NCI-H345 treated with DMSO at 0.1 percent for 48 hours (cell line): ENCODE measurements around the gene PCSK7.
"Not testable (repeated sequence)": the region's sequence is repeated elsewhere in the genome, so short reads cannot be mapped to it uniquely, and the experiment has no call there.

Source experiments
- DNase-seq: peaks from one replicate; lab custom pipeline; 2025; ENCODE audit not compliant: unreplicated experiment; lab: John Stamatoyannopoulos, UW

The PCSK7 gene

DNA sequence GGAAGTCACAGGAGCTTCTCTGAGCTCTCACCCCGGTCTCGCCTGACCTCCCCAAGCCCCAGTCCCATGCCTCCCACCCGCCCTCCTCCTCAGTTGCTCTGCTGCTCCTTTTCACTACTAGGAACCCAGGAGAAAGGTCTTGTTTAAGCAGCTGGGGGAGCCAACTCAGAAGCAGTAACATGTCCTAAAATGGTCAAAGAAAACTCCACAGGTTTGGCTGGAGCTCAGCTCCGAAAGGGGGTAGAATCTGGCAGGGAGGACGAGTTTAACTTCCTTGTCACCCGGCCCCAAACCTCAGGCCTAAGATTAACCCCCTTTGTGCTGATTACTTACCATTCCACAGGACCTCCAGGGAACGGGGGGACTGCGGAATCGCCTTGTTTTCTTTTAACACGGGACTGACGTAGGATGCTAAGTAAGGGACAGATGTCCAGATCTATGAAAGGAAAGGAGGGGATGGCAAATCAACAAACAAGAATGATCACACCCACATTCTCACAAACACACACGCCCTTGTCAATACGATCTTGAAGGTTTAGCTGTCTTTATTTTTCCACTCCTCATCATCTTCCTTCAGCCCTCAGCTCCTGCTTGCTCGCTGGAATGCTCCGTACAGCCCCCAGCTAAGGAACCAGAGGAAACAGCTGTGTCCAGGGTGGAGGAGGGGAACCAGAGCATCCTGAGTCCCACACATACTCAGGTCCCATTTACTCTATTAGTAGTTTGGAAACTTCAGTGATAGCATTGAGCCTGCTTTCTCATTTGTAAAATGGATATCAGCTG, 13.5 kb downstream of the PCSK7 start:
- DNase-seq = no peak

DNA sequence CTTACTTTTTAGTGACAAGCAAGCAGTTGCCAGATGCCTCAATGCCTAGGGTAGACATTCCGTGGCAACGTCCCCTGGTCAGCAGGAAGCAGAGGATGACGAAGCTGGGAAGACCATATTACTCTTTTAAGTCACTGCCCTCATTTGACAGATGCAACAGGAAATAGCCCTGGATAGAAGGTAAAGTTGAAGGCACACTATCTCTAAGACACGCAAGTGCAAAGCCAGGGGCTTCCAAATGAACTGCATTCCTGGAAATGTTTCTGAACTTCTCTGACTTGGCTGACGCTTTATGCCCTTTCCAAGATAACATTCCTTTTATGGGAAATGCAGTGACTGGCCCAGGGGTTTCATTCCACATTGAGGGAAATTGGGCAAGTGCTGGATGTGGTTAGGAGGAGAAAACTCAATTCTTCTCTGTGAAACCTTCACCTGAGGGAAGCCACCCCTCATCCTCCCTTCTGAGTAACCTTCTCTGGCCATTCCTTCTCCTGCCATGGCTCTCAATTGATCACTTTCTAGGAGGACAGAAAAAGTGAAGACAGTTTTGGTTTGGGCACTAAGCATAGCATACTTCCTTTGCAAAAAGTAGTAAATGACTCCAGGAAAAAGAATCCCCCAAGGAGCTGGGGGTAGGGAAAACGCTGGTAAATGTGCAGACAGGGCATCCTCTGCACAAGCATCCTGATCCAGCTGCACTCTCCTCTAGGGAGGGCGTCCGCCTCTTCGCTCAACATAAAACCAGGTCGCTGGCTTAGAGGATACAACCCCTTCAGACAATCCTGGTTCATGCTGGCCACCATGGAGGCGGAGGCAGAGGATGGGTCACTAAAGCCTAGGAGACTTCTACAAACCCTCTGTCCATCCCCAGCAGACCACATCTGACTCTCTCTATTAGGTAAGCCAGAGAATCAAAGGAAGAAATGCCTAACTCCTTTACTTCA, 14.5 kb downstream of the PCSK7 start:
- DNase-seq = no peak

DNA sequence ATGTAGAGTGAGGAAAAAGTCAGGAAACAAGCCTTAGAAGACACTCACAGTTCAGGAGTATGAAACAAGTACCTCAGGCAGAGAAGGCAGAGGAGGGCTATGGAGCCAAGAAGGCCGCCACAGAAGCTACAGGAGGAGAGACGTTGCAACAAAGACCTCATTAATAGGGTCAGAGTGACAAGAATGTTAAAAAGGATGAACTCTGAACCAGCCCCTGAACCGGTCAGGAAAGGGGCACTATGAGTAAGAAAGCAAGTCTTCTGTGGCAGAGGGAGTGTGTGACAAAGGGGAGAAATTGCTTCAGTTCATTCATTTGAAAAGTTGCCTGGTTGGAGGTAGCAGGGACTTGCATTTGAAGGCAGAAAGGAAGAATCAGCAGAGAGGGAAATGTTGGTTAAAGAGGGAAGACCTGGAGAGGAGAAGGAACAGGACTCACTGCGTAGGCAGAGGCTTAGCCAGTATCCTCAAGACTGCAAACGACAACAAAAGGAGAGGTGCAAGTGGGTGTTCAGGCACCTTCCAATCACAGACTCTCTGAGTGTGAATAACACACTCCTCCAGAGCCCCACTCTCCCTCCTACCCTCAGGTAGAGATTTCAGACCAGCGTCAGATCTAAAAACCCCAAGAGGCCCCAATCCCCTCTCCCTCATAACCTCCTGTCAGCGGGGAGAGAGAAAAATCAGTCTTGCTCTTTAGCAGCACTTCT, 17.3 kb downstream of the PCSK7 start:
- no peak for DNase-seq

DNA sequence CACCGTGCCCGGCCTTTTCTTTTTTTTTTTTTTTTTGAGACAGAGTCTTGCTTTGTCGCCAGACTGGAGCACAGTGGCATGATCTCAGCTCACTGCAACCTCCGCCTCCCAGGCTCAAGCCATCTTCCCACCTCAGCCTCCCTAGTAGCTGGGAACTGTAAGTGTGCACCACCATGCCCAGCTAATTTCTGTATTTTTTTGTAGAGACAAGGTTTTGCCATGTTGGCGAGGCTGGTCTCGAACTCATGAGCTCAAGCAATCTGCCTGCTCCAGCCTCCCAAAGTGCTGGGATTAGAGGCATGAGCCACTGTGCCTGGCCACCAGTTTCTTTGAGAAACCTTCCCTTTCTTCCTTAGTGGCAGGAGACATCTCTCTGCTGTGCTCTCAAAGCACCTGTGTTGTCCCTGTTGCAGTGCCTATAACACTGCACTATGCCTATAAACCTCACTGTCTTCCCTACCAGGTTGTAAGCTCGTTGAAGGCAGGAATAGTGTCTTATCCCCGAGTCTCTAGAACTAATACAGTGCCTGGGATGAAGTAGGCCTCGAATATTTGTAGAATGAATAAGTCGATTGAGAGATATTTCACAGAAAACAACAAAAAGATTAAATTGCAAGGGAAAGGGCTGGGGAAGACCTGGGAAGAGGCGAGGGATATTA, 19.0 kb downstream of the PCSK7 start:
- no peak for DNase-seq

DNA sequence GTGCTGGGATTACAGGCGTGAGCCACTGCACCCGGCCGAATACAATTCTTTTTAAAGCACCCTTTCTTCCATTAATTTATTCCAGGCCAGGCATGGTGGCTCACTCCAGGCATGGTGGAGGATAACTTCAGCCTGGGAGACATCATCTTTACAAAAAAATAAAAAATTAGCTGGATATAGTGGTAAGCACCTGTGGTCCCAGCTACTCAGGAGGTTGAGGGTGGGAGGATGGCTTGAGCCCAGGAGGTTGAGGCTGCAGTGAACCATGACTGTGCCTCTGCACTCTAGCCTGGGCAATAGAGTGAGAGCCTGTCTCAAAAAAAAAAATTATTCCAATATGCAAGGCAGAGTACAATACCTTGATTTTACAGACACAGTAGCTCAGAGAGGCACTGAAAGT, 21.3 kb downstream of the PCSK7 start:
- no peak for DNase-seq

DNA sequence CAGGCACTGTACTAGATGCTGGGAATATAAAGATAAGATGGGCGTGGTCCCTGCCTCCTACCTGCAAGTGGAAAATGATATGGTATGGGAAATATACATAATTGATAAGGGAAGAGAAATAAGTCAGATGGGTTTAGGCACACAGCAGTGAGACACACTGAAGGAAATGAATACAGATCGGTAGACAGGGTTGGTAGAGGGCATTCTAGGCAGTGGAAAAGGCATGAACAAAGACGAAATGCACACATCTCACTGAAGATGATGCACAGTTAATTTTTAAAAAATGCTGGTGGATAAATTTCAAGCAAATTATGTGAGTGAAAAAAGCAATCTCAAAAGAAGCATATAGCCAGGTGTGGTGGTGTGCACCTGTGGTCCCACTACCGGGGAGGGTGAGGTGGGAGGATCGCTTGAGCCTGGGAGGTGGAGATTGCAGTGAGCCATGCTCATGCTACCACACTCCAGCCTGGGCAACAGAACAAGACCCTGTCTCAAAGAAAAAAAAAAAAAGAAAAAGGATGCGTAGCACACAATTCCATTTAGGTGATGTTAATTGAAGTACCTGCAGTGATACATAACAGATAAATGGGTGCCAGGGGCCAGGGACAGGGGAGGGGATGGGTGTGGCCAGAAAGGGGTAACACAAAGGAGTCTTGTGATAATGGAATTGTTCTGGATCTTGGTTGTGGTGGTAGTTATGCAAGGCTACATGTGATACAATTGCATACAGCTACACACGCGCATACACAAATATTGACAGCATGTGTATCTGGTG, 22.3 kb downstream of the PCSK7 start:
- DNase-seq = not testable (repeated sequence)

DNA sequence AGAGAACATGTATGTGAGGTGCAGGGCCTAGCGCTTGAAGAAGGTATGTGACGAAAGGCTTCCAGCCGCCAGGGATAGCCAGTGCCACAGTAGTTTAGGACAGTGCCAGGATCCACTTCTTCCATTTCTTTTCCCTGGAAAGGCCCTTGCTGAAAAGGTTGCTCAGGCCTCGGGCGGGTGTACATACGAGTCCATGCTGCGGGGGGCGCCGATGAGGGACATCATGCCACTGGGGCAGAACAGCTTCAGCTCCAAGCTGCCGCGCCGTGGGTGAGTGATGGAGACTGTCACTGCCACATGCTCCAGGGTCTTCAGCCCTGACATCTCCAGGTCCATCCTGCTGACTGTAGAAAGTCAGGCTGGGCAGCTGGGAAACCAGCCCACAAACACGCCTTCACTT, 23.2 kb downstream of the PCSK7 start:
- not testable (repeated sequence) for DNase-seq

DNA sequence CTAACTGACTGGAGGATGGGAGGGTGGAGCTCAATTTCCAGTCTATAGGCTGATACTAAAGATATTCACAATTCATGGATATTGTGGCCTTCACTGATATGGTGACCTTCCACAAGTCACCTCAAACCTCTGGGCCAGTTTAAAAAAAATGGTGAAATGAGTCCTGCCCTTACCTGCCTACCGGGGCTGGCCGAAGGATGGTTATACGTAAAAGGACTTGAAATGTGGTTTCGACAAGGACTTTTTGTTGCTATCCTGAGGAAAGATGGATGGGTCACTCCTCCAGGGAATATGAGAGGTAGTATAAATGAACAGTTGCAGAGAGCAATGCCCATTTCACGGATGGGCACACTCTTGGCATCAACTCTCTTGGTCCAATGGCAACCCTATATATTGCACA, 24.4 kb downstream of the PCSK7 start:
- not testable (repeated sequence) for DNase-seq

DNA sequence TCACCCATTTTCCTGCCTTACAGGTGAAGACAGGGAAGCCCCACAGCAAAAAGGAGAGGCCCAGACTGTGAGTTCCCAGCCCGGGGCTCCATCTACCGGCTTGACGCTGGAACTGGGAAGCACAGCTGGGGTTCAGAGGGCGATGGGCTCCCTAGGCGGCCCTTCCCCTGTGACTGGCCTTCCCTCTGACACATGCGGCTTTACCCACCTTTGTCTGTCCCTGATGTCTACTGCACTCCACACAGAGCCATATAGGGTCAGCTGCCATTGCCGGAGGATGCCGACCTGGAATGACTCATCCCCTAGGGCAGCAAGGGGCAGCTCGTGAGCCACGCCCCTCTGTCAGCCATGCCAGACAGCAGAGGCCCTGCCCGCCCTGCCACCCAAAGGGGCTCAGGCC, 25.0 kb downstream of the PCSK7 start:
- not testable (repeated sequence) for DNase-seq

DNA sequence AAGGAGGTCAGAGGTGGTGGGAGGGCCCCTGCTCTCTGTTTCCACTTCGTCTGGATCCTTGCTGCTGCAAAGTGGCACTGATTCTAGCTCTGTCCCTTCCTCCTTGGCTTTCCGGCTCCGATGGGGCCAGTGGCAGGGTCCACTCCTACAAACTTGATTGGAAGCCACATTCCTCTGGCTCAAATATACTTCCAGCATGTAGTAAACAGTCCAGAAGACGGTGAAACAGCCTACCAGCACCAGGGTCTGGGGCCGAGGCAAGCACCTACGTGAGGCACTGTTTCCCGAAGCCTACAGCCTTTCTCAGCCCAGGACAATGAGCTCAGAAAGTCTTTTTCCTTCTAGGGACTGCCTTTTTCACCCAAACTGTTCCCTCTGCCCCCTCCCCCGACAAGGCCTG, 25.8 kb downstream of the PCSK7 start:
- not testable (repeated sequence) for DNase-seq

DNA sequence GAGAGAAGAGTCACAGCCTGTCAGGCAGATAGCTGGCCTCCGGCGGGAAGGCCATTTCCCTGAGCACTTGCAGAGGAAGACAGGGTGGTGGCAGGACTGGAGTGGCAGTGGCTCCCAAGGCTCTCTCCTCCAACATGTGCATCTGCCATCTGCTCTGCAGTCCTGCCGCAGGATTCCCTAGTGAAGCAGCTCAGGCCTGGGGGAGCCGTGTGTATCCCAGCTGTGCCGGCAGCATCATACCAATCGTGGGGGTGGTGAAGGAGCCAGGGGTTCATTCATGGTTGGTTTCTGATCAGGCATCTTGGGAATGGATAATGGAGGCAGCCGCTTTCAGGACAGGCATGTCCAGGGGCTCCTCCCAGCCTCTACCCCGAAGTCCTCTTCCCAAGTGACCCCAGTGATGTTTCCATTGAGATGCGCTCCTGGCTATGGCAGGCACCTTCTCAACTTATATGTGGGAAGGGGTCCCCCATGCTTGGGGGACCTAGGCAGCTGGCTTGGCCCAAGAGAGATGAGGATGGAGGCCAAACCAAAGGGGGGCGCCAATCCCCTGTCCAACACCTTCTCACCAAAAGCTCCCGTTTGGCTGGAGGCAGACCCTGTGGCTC, 26.6 kb downstream of the PCSK7 start:
- no peak for DNase-seq

DNA sequence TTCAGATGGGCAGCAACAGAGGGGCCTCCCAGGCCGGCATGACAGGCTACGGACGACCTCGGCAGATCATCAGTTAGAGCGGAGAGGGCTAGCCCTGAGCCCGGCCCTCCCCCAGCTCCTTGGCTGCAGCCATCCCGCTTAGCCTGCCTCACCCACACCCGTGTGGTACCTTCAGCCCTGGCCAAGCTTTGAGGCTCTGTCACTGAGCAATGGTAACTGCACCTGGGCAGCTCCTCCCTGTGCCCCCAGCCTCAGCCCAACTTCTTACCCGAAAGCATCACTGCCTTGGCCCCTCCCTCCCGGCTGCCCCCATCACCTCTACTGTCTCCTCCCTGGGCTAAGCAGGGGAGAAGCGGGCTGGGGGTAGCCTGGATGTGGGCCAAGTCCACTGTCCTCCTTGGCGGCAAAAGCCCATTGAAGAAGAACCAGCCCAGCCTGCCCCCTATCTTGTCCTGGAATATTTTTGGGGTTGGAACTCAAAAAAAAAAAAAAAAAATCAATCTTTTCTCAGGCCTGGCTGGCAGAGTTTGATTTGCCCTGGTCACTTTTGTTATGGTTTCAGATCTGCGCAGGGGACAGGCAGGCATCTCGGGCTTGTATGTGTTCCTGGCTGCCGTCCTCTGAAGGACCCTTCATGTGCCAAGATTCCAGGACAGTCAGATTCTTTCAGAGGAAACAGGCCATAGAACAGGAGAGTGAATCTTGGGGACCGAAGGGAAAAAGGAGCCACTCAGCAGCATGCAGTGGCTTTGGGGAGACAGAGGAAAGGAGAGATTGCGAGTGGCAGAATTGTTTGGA, 27.4 kb downstream of the PCSK7 start:
- no peak for DNase-seq

DNA sequence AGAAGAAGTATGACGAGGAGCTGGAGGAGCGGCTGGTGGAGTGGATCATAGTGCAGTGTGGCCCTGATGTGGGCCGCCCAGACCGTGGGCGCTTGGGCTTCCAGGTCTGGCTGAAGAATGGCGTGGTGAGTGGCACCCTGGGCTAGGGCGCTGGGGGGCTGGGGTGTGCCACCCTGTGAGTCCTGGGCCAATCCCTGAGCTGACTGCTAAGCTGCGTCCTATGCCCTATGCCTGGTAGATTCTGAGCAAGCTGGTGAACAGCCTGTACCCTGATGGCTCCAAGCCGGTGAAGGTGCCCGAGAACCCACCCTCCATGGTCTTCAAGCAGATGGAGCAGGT, 28.8 kb downstream of the PCSK7 start:
- DNase-seq = no peak

DNA sequence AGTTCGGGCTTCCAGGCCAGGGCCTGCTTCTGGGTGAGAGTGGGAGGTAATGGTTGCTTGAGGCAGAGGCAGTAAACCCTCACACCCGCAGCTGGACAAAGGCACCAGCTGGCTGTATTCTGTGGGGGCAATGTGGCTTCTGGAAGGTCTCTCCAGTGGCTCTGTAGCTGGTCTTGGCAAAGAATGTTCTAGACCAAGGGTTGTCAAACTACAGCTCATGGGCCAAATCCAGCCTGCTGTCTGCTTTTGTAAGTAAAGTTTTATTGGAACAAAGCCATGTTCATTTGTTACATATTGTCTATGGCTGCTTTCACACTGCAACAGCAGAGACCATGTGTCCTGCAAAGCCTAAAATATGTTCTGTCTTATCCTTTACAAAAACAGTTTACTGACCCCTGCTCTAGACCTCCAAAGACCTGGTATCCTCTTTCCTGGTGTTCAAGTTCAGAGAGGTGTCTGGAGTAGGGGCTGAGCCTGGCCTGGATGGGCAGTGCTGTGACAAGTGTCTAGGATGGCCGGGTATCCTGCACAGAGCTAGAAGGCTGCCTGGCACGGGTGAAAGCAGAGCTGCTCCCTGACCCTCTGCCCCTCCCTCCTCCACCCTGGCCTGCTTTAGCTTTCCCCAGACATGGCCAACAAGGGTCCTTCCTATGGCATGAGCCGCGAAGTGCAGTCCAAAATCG, 29.3 kb downstream of the PCSK7 start:
- no peak for DNase-seq

DNA sequence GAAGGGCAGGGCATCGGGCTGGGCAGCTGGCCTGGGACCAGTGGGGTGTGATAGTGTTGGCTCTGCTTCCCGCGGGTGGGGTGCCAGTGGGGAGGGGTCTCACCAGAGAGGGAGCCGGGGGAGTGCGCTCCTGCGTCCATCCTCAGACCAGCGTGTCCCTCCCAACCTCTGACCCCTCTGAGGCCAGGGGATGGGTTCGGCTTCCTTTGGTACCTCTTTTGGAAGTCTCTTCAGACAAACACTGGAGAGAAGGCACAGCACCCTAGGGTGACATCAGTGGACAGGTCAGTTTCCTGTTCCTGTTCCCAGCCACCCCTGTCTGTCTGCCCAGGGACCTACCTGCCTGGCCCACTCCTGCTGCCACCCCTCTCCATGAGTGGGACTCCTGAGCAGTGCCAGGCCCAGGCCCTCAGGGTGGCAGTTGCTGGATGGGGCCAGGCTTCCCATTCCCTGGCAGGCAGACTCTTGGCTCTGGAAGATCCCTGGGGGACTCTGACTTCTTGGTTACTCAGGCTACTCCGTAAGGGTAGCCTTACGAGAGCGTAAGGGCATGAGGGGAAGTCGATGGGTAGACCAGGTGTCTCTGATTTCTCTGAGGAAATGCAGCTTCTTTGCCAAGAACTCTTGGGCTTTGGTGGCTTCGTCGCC, 30.1 kb downstream of the PCSK7 start:
- DNase-seq = no peak

DNA sequence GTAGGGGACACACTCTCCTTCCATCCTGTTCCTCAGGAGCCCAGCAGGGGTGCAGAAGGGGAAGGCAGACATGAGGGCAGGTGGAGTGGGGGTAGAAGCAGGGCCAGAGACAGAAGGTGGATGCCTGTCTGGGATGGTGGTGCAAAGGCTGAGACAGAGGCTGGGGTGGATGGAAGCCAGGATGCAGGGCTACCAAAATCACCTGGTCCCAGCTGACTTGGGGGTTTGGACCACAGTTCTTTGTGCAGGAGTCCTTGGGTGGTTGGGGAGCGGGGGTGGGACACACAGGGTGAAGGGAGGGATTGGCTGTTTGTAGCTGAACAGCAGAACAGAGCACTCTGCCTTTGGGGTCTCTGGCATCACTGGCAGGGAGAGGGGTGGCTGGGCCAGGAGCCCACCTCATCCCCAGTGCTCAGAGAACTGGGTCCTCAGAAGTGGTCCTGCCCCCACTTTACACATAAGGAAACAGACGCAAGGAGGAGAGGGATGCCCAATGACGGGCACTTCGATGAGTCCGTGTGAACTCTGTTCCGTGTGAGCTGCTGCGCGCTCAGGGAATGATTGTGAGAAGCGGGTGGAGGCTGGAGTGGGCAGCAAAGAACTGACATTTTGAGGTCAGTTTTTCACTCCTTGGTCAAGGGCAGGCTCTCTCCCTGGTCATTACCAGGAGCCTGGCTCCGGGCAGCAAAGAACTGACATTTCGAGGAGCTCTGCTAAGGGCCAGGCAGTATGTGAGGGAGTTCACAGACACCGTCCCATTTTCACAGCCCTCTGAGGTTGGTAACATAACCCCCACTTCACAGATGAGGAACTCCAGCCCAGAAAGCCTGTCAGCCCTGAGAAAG, 30.8 kb downstream of the PCSK7 start:
- DNase-seq = no peak
